ENCODE measurements around the gene CD109.

GRCh38 chr6:73671911-73672685 lies 23.9 kb upstream of the CD109 start:
- TF ChIP-seq CTCF (IDR thresholded peaks at IDR 0.05), result no peak
- no peak for TF ChIP-seq POLR2AphosphoS5 (IDR thresholded peaks at IDR 0.05)
